Neural cell (in vitro differentiated cells): ENCODE measurements around the gene LDB1.

Source experiments
- EP300 ChIP-seq: fragments of 450-650 bp; conservative IDR thresholded peaks from 2 replicates; pipeline ENCODE4 v1.6.1; 2014; ENCODE audit warnings: antibody characterized with exemption, mild to moderate bottlenecking, moderate library complexity; ENCODE audit not compliant: poor library complexity, severe bottlenecking
- TAF1 ChIP-seq: IDR thresholded peaks from 2 replicates; pipeline ENCODE4 v1.6.1; 2012; ENCODE audit warnings: low read depth
- TF ChIP-seq, protein P1 (sequence below): fragments of 450-650 bp; IDR thresholded peaks from 2 replicates; pipeline ENCODE4 v1.5.1; 2014; ENCODE audit warnings: antibody characterized with exemption, mild to moderate bottlenecking, moderate library complexity; ENCODE audit not compliant: poor library complexity, severe bottlenecking

DNA sequence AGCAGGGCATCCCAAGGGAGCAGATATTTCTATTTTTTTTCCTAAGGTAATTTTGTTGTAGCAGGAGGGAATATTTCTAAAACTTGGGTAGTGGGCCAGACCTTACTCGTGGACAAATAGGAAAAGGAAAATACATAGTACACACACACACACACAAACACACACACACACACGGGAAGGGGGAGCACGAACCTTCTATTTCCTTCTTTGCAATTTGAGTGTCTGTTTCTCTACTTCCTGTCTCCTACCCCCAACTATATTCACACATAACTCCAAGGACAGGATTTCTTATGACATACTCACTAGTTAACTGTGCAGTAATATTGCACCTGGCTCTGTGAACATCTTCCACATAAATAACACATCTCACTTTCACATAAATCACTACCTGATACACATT, 4.4 kb downstream of the LDB1 start:
- TF ChIP-seq, protein P1, sequence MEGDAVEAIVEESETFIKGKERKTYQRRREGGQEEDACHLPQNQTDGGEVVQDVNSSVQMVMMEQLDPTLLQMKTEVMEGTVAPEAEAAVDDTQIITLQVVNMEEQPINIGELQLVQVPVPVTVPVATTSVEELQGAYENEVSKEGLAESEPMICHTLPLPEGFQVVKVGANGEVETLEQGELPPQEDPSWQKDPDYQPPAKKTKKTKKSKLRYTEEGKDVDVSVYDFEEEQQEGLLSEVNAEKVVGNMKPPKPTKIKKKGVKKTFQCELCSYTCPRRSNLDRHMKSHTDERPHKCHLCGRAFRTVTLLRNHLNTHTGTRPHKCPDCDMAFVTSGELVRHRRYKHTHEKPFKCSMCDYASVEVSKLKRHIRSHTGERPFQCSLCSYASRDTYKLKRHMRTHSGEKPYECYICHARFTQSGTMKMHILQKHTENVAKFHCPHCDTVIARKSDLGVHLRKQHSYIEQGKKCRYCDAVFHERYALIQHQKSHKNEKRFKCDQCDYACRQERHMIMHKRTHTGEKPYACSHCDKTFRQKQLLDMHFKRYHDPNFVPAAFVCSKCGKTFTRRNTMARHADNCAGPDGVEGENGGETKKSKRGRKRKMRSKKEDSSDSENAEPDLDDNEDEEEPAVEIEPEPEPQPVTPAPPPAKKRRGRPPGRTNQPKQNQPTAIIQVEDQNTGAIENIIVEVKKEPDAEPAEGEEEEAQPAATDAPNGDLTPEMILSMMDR = no peak
- TF ChIP-seq TAF1 (no peak), EP300 (no peak)
